Neural progenitor cell (in vitro differentiated cells): ENCODE results near the gene PTPRN2. TPM values are rescaled to one million over a fixed set of nuclear protein-coding genes. Genes with fewer than 3 reads are reported as not detected.

ENCODE experiments used
- DNase-seq: peaks from one replicate; pipeline ENCODE4 v3.0.0-alpha.2; 2016; ENCODE audit warnings: low spot score
- H2AFZ ChIP-seq: fragments of 200-600 bp; sonication (generic); replicated peaks from 2 replicates; pipeline ENCODE4 v1.6.1; 2016; ENCODE audit warnings: antibody characterized with exemption
- H3F3A ChIP-seq: fragments of 200-600 bp; sonication (generic); 2 replicates; pipeline ENCODE4 v1.6.1; 2016; ENCODE audit warnings: antibody characterized with exemption, low read depth
- H3K27ac ChIP-seq: fragments of 200-600 bp; sonication (generic); 2 replicates; pipeline ENCODE4 v1.5.1; 2016; ENCODE audit warnings: mild to moderate bottlenecking
- H3K27me3 ChIP-seq: fragments of 200-600 bp; sonication (generic); 2 replicates; pipeline ENCODE4 v1.6.1; 2016; ENCODE audit warnings: mild to moderate bottlenecking, moderate library complexity
- H3K36me3 ChIP-seq: fragments of 200-600 bp; sonication (generic); 2 replicates; pipeline ENCODE4 v1.5.1; 2016
- H3K4me1 ChIP-seq: fragments of 200-600 bp; sonication (generic); 2 replicates; pipeline ENCODE4 v1.6.1; 2016; ENCODE audit warnings: mixed run types
- H3K4me2 ChIP-seq: fragments of 200-600 bp; sonication (generic); 2 replicates; pipeline ENCODE4 v1.6.1; 2016
- H3K4me3 ChIP-seq: fragments of 200-600 bp; sonication (generic); 2 replicates; pipeline ENCODE4 v1.5.1; 2016
- H3K79me2 ChIP-seq: fragments of 200-600 bp; sonication (generic); 2 replicates; pipeline ENCODE4 v1.6.1; 2016; ENCODE audit warnings: low read depth
- H3K9ac ChIP-seq: fragments of 200-600 bp; sonication (generic); 2 replicates; pipeline ENCODE4 v1.6.1; 2016
- H3K9me3 ChIP-seq: fragments of 200-600 bp; sonication (generic); 2 replicates; pipeline ENCODE4 v1.5.1; 2016; ENCODE audit warnings: low read depth
- H4K20me1 ChIP-seq: fragments of 200-600 bp; sonication (generic); 2 replicates; pipeline ENCODE4 v1.6.1; 2016; ENCODE audit warnings: low read depth
- H3K27ac Mint-ChIP-seq: 3 replicates; pipeline ENCODE4 v1.8.0; 2021; ENCODE audit warnings: mixed read lengths
- H3K27me3 Mint-ChIP-seq: 2 replicates; pipeline ENCODE4 v1.8.0; 2022; ENCODE audit warnings: low read depth, mild to moderate bottlenecking, inconsistent platforms, moderate library complexity, mixed read lengths; ENCODE audit not compliant: insufficient read depth
- H3K36me3 Mint-ChIP-seq: 3 replicates; pipeline ENCODE4 v1.8.0; 2021; ENCODE audit warnings: mixed read lengths
- H3K4me1 Mint-ChIP-seq: 3 replicates; pipeline ENCODE4 v1.8.0; 2021; ENCODE audit warnings: mixed read lengths
- H3K4me3 Mint-ChIP-seq: 3 replicates; pipeline ENCODE4 v1.8.0; 2021; ENCODE audit warnings: mild to moderate bottlenecking, moderate library complexity, mixed read lengths
- H3K9me3 Mint-ChIP-seq: 3 replicates; pipeline ENCODE4 v1.8.0; 2020; ENCODE audit warnings: mixed read lengths
- EZH2 ChIP-seq: fragments of 200-600 bp; sonication (generic); IDR thresholded peaks from 2 replicates; pipeline ENCODE4 v1.6.1; 2017; ENCODE audit warnings: antibody characterized with exemption, mild to moderate bottlenecking, moderate library complexity
- EZH2phosphoT487 ChIP-seq: fragments of 200-600 bp; sonication (generic); IDR thresholded peaks from 2 replicates; pipeline ENCODE4 v1.6.1; 2017; ENCODE audit warnings: antibody characterized with exemption
- total RNA-seq: library from RNA; depleted of rRNA; stranded (reverse); fragments of >200 nt; gene quantifications from 2 replicates; pipeline ENCODE4 v1.2.3, GENCODE V29; 2015; ENCODE audit warnings: low replicate concordance
- TF ChIP-seq, protein P1 (sequence below): fragments of 200-600 bp; sonication (generic); IDR thresholded peaks from 2 replicates; pipeline ENCODE4 v1.5.1; 2017; ENCODE audit warnings: antibody characterized with exemption, mild to moderate bottlenecking

The PTPRN2 gene
- total RNA-seq, 1 donor from 2014 or later = 3.0 TPM

GRCh38 chr7:157683747-157684156, 903.9 kb downstream of the PTPRN2 start:
- Histone ChIP-seq H3K79me2 (peaks cover 28% of the 10 kb centered on the region), H3K36me3 (no peaks in the 10 kb centered on the region), H3K27ac (no peak overlapping the region), H4K20me1 (peaks cover 93% of the 10 kb centered on the region), H3K4me3 (peak overlapping the region; percentile 55), H3K4me2 (peak overlapping the region; percentile 95), H3F3A (peaks cover 45% of the 10 kb centered on the region), H3K9ac (no peak overlapping the region), H3K9me3 (no peaks in the 10 kb centered on the region), H3K4me1 (peaks cover 88% of the 10 kb centered on the region), H3K27me3 (peaks cover 100% of the 10 kb centered on the region), H2AFZ (no peak overlapping the region)
- Mint-ChIP-seq H3K27me3 (peaks cover 13% of the 10 kb centered on the region), H3K9me3 (no peaks in the 10 kb centered on the region), H3K27ac (peak overlapping the region; percentile 25), H3K4me1 (peaks cover 76% of the 10 kb centered on the region), H3K4me3 (peak overlapping the region; percentile 85), H3K36me3 (peaks cover 49% of the 10 kb centered on the region)
- DNase-seq = no peak
- TF ChIP-seq, protein P1, sequence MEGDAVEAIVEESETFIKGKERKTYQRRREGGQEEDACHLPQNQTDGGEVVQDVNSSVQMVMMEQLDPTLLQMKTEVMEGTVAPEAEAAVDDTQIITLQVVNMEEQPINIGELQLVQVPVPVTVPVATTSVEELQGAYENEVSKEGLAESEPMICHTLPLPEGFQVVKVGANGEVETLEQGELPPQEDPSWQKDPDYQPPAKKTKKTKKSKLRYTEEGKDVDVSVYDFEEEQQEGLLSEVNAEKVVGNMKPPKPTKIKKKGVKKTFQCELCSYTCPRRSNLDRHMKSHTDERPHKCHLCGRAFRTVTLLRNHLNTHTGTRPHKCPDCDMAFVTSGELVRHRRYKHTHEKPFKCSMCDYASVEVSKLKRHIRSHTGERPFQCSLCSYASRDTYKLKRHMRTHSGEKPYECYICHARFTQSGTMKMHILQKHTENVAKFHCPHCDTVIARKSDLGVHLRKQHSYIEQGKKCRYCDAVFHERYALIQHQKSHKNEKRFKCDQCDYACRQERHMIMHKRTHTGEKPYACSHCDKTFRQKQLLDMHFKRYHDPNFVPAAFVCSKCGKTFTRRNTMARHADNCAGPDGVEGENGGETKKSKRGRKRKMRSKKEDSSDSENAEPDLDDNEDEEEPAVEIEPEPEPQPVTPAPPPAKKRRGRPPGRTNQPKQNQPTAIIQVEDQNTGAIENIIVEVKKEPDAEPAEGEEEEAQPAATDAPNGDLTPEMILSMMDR = no peak
- TF ChIP-seq EZH2 = peak; percentile 21
- TF ChIP-seq EZH2phosphoT487 = peak; percentile 62

DNA sequence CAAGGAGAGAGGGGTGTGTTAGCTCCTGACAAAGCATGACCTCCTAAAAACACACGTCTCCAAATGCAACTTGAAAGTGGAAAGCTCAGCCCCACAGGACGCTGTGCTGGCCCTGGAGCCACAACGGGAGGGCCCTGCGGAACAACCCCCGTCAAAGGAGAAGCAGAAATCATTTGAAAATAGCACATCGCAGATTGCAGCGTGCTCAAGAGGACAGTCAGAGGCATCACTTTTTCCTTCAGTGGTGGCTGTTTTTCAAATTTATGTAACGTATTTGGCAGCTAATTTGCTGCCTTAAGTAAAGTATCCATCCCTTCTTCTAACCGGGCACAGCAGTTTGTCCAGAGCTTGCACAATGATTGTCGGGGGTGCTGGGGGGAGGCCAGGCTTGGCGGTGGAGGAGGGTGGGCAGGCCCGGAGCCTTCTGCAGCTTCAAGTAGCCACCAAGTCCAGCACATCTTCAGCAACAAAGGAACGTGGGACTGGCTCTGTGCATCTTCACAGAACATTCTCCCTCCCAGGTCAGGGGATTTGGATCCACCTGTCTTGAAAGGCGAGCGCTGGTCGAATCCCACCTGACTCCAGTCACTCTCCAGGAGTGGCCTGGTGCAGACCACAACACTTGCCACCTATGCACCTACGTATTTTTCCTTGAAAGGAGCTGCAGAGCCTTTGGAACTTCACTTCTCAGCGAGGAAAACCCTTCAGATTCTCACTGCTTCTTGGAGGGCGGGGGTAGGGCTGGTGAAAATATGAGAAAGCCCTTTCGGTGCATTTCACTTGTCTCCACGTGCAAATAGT, 904.5 kb downstream of the PTPRN2 start:
- H3K4me1 Mint-ChIP-seq = peaks cover 81% of the 10 kb centered on the region
- Histone ChIP-seq H3K9ac (no peak overlapping the region), H3K27ac (no peak overlapping the region), H3F3A (peaks cover 44% of the 10 kb centered on the region), H3K36me3 (no peaks in the 10 kb centered on the region), H3K4me2 (peak overlapping the region; percentile 95), H4K20me1 (peaks cover 93% of the 10 kb centered on the region), H3K4me1 (peaks cover 88% of the 10 kb centered on the region), H3K27me3 (peaks cover 100% of the 10 kb centered on the region), H2AFZ (no peak overlapping the region), H3K4me3 (peak overlapping the region; percentile 55), H3K79me2 (peaks cover 28% of the 10 kb centered on the region), H3K9me3 (no peaks in the 10 kb centered on the region)
- peak overlapping the region; percentile 25 for H3K27ac Mint-ChIP-seq
- peak overlapping the region; percentile 85 for H3K4me3 Mint-ChIP-seq
- peaks cover 13% of the 10 kb centered on the region for H3K27me3 Mint-ChIP-seq
- TF ChIP-seq EZH2phosphoT487 (peak; percentile 45), EZH2 (peak; percentile 57)
- TF ChIP-seq, protein P1 = no peak
- peak; percentile 35 for DNase-seq
- H3K9me3 Mint-ChIP-seq = no peaks in the 10 kb centered on the region
- H3K36me3 Mint-ChIP-seq = peaks cover 48% of the 10 kb centered on the region

GRCh38 chr7:157682064-157682945, 905.3 kb downstream of the PTPRN2 start:
- no peak overlapping the region for H3K27ac Mint-ChIP-seq
- peaks cover 80% of the 10 kb centered on the region for H3K4me1 Mint-ChIP-seq
- peak overlapping the region; percentile 95 for H3K4me2 ChIP-seq
- no peaks in the 10 kb centered on the region for H3K9me3 Mint-ChIP-seq
- peaks cover 13% of the 10 kb centered on the region for H3K27me3 Mint-ChIP-seq
- peaks cover 44% of the 10 kb centered on the region for H3F3A ChIP-seq
- no peak overlapping the region for H3K9ac ChIP-seq
- peak overlapping the region; percentile 85 for H3K4me3 Mint-ChIP-seq
- no peak for DNase-seq
- H3K4me1 ChIP-seq = peaks cover 84% of the 10 kb centered on the region
- no peak overlapping the region for H3K4me3 ChIP-seq
- no peaks in the 10 kb centered on the region for H3K9me3 ChIP-seq
- no peak overlapping the region for H3K27ac ChIP-seq
- peaks cover 93% of the 10 kb centered on the region for H4K20me1 ChIP-seq
- H2AFZ ChIP-seq = no peak overlapping the region
- H3K79me2 ChIP-seq = peaks cover 24% of the 10 kb centered on the region
- H3K27me3 ChIP-seq = peaks cover 100% of the 10 kb centered on the region
- TF ChIP-seq EZH2 (no peak), EZH2phosphoT487 (no peak)
- TF ChIP-seq, protein P1 = no peak
- no peaks in the 10 kb centered on the region for H3K36me3 ChIP-seq
- peaks cover 49% of the 10 kb centered on the region for H3K36me3 Mint-ChIP-seq
